OCI-LY3 (cell line): ENCODE measurements around the gene IMMP2L.

ENCODE experiments used
- EZH2phosphoT487 ChIP-seq: fragments of 200-600 bp; shearing (Covaris generic); IDR thresholded peaks from 2 replicates; pipeline ENCODE4 v1.6.1; 2018; ENCODE audit warnings: antibody characterized with exemption, mixed run types, low read depth
- TF ChIP-seq, protein P1 (sequence below): fragments of 200-600, 300-600 bp; sonication (generic); IDR thresholded peaks from 2 replicates; pipeline ENCODE4 v1.5.1; 2014; ENCODE audit warnings: antibody characterized with exemption, low read length, low read depth

DNA sequence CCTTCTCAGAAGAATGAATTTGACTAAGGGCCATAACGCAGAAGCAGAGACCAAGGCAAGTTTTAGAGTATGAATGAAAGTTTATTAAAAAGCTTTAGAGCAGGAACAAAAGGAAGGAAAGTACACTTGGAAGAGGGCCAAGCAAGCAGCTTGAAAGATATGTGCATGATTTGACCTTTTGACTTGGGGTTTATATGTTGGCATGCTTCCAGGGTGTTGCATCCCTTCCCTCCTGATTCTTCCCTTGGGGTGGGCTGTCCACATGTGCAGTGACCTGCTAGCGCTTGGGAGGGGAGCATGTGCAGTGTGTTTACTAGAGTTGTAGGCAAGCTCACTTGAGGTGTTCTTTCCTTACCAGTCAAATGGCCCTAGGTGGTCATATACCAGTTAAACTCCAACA lies 509.3 kb downstream of the IMMP2L start:
- TF ChIP-seq, protein P1, sequence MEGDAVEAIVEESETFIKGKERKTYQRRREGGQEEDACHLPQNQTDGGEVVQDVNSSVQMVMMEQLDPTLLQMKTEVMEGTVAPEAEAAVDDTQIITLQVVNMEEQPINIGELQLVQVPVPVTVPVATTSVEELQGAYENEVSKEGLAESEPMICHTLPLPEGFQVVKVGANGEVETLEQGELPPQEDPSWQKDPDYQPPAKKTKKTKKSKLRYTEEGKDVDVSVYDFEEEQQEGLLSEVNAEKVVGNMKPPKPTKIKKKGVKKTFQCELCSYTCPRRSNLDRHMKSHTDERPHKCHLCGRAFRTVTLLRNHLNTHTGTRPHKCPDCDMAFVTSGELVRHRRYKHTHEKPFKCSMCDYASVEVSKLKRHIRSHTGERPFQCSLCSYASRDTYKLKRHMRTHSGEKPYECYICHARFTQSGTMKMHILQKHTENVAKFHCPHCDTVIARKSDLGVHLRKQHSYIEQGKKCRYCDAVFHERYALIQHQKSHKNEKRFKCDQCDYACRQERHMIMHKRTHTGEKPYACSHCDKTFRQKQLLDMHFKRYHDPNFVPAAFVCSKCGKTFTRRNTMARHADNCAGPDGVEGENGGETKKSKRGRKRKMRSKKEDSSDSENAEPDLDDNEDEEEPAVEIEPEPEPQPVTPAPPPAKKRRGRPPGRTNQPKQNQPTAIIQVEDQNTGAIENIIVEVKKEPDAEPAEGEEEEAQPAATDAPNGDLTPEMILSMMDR: no peak
- no peak for TF ChIP-seq EZH2phosphoT487
